Right ventricle myocardium inferior (tissue), 1 donor: ENCODE results near the gene OLFML2A. TPM values are rescaled to one million over a fixed set of nuclear protein-coding genes. Genes with fewer than 3 reads are reported as not detected.
A peak's percentile ranks its signal among the peaks of the same experiment; 100 is the strongest.
"Not testable (repeated sequence)": the region's sequence is repeated elsewhere in the genome, so short reads cannot be mapped to it uniquely, and the experiment has no call there.

Source experiments
- ATAC-seq: fragments of 200-7000 bp; cut with Tn5 transposase; one replicate; pipeline ENCODE4 v1.9.1; 2020; ENCODE audit warnings: mild to moderate bottlenecking, moderate library complexity
- DNase-seq: peaks from one replicate; pipeline ENCODE4 v3.0.0; 2021; ENCODE audit errors: missing footprints
- intact Hi-C: fragments of 100-400 bp; cut with DNase I; formaldehyde crosslinking; loops from one replicate; pipeline ENCODE4 v1.11.0; 2022
- total RNA-seq: library from RNA; stranded (reverse); fragmentation: NEBNext Ultra II Directional; extraction: Animal tissue kit (Norgen Biotek cat#: 25700); gene quantifications from one replicate; pipeline ENCODE4 v1.2.1, GENCODE V29; 2021
- donor health status: DM: no; HTN: yes; CAD: no; lungs with severe emphysema.

Gene OLFML2A
- total RNA-seq, 1 donor from 2014 or later, result 27.3 TPM

GRCh38 chr9:124810663-124811355, 33.9 kb downstream of the OLFML2A start:
- intact Hi-C loops, result no loop called here

GRCh38 chr9:124812441-124812876, 35.5 kb downstream of the OLFML2A start:
- intact Hi-C loops, result no loop called here
- DNase-seq (no peak), ATAC-seq (peak; percentile 69)

More at GRCh38 chr9:124810663-124811355, 33.9 kb downstream of the OLFML2A start:
- no peak for DNase-seq
- peak; percentile 29 for ATAC-seq

GRCh38 chr9:124813041-124813440, 36.1 kb downstream of the OLFML2A start:
- intact Hi-C loops, result no loop called here
- ATAC-seq (no peak), DNase-seq (no peak)

DNA sequence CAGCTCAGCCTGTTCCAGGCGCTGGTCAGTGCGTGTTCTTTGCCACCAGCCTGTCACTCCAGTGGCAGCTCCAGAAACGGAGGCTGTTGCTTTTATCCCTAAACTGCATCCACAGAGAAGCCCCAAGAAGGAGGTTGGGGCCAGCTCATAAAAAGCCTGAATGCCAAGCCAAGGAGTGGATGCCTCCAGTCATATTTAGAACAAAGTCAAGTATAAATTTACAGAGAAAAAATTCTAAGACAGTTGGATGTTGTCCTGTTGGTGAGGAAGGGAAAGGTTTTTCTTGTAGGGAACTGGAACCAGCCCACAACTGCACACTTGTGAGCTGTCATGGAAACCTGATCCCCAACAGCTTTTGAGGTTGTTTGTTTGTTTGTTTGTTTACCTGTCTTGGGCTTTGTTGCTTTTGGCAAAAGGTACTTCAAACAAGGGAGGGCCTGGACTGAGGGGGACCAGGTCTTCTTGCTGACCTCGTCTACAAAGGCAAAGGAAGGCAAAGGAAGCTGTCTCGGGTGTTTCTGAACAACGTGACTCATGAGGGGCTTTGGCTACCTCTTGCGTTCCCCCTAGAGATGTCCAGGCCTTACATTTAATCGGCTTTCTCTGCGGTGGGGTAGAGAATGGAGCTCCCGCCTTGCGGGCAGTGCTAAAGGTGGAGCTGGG, 36.7 kb downstream of the OLFML2A start:
- DNase-seq, result no peak
- intact Hi-C loops, result no loop called here
- no peak for ATAC-seq

DNA sequence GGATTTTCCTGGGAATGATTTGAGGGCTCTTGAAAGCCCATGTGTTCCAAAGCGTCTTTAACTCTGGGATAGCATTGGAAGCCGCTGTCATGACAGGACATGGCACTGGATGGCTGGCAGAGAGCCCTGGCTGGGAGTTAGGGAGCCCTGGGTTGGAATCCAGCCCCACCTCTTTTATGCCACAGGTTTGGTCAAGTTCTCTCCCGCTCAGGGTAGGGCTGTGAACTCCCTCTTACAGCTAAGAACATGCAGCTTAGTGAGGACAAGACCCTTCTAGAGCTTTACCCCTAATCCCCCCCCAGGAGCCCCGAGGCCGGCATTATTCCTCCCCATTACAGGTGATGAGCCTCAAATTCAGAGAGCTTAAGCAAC, 37.2 kb downstream of the OLFML2A start:
- intact Hi-C loops, result no loop called here
- no peak for ATAC-seq
- no peak for DNase-seq

DNA sequence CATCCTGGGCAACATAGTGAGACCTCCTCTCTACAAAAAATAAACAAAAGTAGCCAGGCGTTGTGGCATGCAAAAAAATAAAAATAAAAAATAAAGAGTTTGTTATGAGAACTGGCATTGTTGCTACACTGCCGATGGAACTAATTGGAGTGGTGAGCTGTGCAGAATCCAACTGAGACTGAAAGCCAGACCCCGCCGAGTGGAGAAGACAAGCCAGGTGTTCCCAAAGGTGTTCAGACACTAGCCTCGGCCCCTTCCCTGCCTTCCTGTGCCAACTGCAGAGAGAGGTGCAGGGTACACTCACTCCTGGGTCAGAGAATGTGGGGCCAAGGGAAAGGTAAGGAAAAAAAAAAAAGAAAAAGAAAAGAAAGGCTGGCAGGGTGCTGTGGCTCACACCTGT, 38.7 kb downstream of the OLFML2A start:
- intact Hi-C loops, result no loop called here
- no peak for DNase-seq

GRCh38 chr9:124818431-124819281, 41.7 kb downstream of the OLFML2A start:
- ATAC-seq (peak; percentile 70), DNase-seq (no peak)
- intact Hi-C loops, result no loop called here

More for the DNA sequence above, 38.7 kb downstream of the OLFML2A start:
- no peak for ATAC-seq

GRCh38 chr9:124820698-124821623, 44.0 kb downstream of the OLFML2A start:
- ATAC-seq, result no peak
- DNase-seq, result no peak
- intact Hi-C loops, result no loop called here

DNA sequence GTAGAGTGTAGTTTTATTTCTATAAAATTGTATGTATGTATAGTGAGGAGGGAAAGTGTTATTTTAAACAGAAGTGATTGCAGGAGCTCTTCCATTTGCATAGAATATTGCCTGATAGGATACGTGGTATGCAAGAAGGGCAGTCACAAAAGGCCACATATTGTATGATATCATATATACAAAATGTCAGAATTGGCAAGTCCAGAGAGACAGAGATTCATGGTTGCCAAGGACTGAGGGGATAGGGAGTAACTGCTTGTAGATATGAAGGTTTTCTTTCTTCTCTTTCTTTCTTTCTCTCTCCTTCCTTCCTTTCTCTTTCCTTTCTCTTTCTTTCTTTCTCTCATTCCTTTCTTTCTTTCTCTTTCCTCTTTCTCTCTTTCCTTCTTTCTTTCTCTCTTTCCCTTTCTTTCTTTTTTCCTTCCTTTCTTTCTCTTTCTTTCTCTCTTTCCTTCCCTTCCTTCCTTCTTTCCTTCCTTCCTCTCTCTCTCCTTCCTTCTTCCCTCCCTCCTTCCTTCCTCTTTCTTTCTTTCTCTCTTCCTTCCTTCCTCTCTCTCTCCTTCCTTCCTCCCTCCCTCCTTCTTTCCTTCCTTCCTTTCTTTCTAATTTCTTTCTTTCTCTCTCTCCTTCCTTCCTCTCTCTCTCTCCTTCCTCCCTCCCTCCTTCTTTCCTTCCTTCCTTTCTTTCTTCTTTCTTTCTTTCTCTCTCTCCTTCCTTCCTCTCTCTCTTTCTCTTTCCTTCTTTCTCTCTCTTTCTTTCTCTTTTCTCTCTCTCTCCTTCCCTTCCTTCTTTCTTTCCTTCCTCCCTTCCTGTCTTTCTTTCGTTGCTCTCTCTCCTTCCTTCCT, 51.8 kb downstream of the OLFML2A start:
- DNase-seq, result no peak
- intact Hi-C loops, result no loop called here
- no peak for ATAC-seq

GRCh38 chr9:124829334-124829669, 52.4 kb downstream of the OLFML2A start:
- intact Hi-C loops, result no loop called here
- ATAC-seq (no peak), DNase-seq (no peak)

DNA sequence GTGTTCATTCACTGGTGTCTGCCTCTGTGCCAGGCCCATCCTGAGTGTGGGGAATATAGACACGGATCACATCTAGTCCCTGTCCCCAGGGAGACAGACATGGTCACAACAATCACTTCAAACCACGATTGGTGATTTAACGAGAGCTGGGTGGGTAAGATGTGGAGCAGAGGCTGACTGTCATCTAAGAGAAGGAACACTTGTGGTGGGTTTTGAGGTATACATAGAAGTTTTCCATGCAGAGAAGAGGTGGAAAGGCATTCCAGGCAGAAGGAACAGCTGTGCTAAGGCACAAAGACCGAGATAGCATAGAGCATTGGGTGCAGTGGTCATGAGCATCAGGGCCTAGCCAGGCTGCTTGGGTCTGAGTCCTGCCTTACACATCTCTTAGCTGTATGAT, 53.7 kb downstream of the OLFML2A start:
- intact Hi-C loops, result loop anchor here (2.0 kb wide), 1 partner anchor 34 kb away; no protein-coding TSS in a partner anchor
- DNase-seq (no peak), ATAC-seq (no peak)

DNA sequence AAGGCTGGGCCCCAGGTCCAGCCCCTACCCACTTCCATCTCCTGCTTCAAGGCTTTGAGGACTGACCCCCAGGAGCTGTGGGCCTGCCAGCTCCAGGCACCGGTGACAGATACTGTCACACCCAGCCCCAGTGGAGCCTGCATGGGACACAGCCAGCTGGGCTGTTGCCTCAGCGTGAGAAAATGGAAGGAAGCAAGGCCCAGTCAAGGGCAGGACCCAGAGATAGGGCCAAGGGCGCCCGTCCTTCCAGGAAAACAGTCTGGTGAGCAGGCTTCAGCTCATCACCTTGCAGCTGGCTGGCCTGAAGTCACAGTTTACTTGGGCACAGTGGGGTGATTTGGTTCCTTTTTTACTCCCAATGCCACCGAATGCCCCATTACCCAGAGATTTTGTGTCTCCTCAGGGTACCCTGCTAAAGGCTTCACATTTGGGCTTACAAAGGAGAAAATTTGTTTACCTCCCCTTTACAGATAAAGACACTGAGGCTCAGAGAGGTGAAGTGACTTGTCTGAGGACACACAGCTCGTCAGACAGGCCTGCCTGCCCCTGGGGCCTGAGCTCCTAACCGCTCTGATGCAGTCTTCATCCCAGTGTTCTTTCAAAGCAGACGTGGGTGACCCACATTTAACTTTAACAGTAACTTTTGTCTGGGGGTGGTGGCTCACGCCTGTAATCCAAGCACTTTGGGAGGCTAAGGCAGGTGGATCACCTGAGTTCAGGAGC, 54.9 kb downstream of the OLFML2A start:
- DNase-seq, result peak; percentile 86
- peak; percentile 88 for ATAC-seq
- intact Hi-C loops, result loop anchor here (2.0 kb wide), 1 partner anchor 35 kb away; no protein-coding TSS in a partner anchor

DNA sequence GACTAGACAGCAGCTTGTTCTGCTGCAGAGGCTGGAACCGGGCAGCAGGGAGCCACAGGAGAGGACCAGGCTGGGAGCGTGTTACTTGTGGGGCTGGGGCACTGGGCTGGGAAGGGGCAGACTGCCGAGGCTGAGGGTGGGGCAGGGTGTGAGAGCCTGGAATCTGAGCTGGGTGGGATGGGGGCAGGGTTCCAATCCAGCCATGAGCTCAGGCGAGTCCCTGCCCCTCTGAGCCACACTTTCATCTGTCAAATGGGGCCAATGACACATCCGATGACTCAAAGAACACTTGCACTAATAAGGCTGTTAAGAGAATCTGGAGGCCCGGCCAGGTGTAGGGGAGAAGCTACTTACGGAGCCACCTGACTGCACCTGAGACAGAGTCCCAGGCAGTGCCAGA, 57.7 kb downstream of the OLFML2A start:
- no peak for DNase-seq
- intact Hi-C loops, result loop anchor here (2.0 kb wide), 1 partner anchor 16 kb away; no protein-coding TSS in a partner anchor
- peak; percentile 18 for ATAC-seq

DNA sequence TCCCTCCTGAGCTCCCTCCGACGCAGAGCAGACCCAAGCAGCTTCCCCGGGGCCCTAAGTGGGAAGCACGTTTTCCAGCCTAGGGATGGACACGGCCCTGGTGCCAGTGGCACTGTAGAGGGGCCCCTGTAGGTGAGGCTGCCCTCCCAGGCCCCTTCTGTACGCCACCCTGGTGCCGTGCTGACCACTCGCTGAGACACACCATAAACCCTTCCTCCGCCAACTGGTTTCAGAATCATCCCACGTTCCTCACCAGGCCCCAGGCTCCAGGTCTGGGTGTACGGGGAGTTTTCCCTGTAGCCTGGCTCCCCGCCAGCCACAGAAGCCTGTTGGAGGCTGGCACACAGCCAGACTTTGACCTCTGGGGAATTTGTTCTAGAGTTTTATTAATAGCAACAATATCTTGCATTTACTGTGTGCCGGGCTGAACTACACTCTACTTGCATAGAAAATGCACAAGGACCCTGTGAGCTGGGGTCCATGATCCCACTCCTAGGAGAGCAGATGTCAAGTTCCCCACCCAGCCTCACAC, 58.2 kb downstream of the OLFML2A start:
- intact Hi-C loops, result loop anchor here (2.0 kb wide), 1 partner anchor 16 kb away; no protein-coding TSS in a partner anchor
- ATAC-seq (peak; percentile 59), DNase-seq (peak; percentile 88)

DNA sequence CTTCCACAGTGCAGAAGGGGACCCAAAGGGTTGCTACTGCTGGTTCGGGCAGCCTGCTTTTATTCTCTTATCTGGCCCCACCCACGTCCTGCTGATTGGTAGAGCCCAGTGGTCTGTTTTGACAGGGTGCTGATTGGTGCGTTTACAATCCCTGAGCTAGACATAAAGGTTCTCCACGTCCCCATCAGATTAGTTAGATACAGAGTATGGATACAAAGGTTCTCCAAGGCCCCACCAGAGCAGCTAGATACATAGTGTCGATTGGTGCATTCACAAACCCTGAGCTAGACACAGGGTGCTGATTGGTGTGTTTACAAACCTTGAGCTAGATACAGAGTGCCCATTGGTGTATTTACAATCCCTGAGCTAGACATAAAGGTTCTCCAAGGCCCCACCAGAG, 61.2 kb downstream of the OLFML2A start:
- intact Hi-C loops, DNase-seq, ATAC-seq: not testable (repeated sequence)

- DNase-seq, intact Hi-C loops, ATAC-seq: not testable (repeated sequence)
These were observed 61.8 kb downstream of the OLFML2A start for GRCh38 chr9:124838567-124839275.
